GM19455 (cell line): ENCODE data around the gene ST6GAL1.

Experiments
- ATAC-seq: cut with Tn5 transposase; IDR thresholded peaks from one replicate; pipeline ENCODE4 v1.9.1; 2021; ENCODE audit not compliant: unreplicated experiment

The ST6GAL1 gene

DNA sequence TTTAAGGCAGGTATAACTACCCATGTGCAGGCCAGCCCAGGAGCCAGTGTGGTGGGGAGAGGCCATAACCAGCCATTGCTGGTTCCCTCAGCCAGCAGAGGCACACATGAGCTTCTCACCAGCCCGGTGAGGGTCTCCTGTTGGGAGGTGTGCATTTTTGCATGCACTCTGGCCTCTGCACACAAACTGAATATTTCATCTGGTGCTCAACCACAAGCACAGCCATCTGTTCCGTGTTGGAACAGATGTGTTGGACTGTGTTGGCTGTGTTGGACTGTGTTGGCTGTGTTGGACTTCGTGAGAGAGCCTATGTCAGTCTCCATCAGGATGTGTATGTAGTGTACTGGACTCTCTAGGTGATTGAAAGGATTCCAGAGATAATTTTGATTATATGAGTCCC, 141.8 kb downstream of the ST6GAL1 start:
- no peak for ATAC-seq

DNA sequence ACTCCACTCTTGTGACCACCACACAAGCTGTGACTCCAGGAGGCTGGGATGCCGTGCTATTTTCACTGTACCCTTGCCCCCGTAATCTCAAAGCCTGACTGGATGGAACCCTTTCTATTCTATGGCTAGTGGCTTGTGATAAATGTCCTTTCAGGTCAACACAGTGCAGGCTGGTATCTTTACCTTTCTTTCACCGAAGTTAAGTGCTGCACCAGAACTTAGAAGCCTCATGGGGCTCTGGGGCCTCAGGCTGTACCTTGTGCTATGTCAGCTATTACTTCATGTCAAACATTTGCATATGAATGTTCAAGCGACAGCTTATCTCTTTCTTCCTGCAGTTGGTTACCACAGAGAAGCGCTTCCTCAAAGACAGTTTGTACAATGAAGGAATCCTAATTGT, 142.2 kb downstream of the ST6GAL1 start:
- no peak for ATAC-seq

DNA sequence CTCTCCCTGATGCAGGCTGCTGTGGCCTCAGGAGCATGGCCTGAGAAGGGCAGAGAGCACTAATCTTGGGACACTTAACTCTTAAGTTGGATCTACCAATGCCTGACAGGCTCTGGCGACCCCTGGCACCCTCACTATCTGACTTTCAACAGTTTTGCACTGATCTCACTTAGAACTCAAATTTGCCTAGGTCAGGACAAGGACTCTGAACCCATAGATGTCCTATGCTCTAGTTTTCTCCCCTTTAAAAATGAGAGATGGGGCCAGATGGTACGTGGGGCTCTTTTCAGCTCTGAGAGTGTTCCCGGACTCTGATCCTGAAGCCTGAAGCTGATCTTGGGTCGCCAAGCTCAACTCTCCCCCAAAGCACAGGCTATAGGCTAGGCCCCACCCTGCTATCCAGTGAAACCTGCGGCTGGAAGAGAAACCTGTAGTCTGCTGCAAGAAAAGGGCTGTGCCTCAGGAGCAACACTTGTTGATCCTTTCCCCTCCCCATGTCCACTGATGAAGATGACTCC, 143.3 kb downstream of the ST6GAL1 start:
- ATAC-seq = no peak

DNA sequence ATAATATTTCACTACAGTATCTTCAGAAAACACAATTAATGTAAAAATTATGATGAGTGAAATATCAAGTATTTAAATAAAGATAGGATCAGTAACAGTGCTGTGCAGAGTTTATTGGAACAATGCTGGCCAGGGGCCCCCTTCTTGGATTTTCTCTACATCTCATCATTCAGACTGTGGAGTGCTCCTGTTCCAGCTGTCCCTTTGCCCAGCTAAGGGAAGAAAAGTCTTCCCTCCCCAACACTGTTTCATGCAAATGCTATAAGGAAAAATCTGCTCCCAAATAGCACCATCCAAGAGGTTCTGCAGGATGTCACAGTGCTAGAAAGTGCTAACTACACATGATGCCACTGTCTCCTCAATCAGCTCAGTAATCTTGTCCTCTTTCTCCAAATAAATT, 144.5 kb downstream of the ST6GAL1 start:
- no peak for ATAC-seq

DNA sequence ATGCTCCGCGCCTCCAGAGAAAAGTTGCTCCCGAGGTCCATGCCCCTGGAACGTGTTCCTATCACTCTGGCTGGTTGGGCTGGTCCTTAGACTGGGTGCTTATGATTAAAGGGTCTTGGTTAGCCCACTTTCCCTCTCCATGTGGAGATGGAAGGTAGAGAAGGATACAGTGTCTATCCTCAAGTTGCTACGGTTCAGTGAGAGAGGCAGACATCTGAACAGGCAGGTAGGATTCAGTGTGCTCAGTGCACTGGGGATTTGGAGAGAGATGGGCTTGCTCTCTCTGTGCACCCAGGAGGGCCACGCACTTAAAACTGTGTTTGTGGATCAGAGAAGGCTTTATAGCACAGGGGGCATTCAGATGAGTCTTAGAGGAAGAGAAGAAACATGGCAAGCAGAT, 146.0 kb downstream of the ST6GAL1 start:
- ATAC-seq = no peak

DNA sequence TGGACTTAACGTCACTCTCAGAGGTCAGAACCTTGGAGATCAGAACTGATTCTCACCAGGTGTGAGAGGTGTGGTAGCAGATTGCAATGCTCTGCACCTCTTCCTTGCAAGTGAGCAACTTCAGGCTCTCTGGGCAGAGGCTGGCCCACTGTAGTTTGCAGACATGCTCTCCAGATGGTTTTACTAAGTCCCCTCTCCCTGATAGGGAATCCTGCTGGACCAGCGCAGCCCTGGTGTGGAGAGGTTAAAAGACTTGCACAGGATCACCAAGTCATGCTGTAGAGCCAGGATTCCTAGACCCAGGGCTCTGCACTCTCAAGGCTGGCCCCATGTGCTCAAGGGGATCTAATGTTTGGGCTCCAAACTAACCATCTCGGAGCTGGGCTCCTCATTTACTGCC, 146.8 kb downstream of the ST6GAL1 start:
- ATAC-seq = no peak

DNA sequence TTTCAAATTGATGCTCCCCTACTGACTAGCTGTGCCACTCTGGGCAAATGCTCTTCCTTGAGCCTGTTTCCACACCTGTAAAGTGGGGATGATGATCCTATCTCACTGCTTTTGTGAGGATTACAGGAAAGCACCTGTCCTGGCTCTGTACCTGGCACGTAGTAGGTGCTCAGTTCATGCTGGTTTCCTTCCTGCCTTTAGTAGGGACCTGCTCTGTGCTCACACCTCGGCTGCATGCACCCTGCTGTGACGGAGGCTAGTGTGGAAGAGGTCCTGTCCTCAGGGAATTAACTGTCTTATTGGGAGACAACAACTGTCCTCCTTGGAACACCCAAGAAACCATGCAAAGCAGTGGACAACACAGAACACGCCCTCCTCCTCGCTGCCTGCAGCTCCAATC, 147.2 kb downstream of the ST6GAL1 start:
- no peak for ATAC-seq

DNA sequence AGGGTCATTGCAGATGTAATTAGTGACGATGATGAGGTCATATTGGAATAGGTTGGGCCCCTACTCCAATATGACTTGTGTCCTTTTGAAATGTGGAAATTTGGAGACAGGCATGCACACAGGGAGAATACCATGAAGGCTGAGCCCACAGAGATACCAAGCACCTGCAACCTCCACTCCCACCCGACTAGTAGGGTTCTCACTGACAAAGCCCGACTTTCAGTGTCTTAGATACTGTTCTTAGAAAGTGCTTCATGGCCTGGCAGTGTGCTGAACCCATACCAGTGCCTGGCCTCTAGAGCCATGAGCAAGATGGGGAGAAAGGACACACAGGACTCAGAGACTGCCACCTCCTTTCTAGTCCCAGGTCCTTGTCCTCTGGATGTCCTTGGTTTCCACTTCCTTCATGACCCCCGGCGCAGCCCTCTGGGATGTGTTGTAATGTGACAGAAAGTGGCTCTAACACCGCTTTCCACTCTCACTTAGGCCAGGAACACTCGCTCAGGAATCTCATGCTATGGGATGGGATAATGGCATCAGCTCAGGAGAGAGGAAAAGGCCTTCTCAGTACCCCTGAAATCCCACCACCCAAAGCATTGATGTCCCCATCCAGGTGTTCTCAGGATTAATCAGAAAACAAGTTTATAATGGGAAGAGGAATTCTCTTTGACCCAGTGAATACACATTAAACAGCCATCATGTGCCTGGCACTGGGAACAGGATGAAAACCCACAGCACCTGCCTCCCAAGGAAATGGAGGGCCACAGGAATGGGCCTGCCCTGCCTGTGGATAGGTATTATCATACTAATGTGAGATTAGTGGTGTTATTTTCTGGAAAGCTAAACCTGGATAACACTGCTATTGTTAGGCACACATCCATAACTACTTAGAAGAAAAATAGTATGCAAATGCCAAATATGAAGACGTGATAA, 149.0 kb downstream of the ST6GAL1 start:
- ATAC-seq = no peak

DNA sequence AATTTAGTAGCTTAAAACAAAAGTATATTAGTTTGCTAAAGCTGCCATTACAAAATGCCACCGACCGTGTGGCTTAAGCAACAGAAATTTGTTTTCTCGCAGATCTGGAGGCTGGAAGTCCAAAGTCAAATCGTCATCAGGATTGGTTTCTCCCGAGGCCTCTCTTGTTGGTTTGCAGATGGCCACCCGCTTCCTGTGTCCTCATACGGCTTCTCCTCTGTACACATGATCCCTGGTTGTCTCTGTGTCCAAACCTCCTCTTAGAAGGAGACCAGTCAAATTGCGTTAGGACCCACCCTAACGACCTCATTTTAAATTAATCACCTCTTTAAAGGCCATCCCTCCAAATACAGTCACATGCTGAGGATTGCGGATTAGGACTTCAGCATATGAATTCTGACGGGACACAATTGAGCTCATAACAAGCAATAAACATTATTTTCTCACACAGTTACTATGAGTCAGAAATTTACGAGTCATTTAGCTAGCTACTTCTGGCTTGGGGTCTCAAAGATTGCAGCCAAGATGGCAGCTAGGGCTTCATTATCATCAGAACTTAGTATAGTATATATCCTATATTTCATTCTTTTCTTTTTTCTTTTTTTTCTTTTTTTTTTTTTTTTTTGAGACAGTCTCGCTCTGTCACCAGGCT, 150.6 kb downstream of the ST6GAL1 start:
- no peak for ATAC-seq

DNA sequence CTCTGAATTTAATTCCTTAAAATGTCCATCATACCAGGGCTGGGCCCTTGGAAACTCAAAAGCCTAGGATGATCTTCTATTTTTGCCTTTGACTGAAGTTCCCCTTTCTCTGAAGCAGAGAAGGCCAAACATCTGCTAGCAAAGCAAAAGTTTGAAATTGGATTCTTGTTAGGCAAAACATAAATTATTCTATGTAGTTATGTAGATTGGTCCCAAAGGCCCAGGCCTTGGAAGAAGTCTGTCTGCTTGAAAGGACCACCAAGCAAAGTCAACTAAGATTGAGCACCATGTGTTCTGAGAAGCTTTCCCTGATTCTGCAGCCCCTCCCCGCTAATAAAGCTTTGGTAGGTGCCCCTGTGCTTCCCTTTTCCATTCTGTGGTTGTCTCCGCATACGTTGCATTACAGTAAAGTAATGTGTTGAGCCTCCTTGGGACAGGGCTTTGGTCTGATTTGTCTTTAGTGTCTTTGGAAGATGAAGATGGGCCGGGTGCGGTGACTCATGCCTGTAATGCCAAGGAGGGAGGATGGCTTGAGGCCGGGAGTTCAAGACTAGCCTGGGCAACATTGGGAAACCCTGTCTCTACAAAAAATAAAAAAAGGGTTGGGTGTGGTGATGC, 152.5 kb downstream of the ST6GAL1 start:
- no peak for ATAC-seq

DNA sequence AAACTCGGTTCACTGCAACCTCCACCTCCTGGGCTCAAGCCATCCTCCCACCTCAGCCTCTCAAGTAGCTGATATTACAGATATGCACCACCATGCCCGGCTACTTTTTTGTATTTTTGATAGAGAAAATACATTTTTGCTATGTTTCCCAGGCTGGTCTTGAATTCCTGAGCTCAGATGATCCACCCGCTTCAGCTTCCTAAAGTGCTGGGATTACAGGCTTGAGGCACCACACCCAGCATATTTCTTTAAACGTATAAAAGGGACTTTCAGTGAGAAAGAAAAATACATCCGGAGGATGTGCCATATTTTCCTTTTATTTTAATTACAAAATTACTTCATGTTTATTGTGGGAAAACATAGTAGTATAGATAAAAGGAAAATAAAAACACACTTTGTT, 153.8 kb downstream of the ST6GAL1 start:
- ATAC-seq = no peak

DNA sequence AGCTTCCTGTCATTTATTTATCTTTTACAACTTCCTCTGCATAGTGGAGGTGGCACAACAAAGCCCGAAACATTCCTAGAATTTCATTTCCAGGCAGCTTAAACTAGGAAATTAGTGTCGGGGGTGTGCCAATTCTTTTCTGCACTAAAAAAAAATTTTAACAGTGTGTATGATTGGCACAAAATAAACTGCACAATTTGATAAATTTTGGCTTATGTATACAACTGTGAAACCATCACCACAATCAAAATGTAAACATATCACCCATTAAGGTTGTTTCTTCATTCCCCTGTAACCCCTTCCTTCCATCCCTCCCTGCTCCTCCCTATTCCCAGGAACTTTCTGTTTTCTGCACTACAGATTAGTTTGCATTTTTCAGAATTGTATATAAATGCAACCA, 154.3 kb downstream of the ST6GAL1 start:
- ATAC-seq = no peak

DNA sequence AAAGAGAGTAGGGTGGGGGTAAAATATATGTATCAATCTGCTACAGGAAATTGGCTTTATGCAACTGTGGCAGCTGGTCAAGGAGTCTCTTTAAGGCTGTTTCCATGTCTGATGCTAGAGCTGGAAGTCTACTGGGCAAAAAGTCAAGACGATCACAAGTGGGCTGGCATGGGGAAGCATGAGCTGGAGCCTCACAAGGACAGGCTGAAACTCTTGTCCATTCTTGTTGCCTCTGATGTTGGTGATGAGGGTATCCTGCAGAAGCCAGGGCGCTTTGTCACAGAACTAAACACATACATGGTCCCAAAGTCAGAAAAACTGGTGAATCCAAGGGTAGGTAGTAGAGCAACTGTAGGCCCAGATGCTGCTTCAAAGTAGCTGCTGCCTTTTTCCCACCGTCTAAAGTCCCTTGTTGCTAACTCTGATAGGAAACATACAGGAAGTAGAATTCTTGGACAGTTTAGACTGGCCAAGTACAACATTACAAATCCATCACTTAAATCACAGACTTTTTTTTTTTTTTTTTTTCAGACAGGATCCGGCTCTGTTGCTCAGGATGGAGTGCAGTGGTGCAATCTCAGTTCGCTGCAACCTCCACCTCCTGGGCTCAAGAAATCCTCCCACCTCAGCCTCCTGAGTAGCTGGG, 154.8 kb downstream of the ST6GAL1 start:
- no peak for ATAC-seq

DNA sequence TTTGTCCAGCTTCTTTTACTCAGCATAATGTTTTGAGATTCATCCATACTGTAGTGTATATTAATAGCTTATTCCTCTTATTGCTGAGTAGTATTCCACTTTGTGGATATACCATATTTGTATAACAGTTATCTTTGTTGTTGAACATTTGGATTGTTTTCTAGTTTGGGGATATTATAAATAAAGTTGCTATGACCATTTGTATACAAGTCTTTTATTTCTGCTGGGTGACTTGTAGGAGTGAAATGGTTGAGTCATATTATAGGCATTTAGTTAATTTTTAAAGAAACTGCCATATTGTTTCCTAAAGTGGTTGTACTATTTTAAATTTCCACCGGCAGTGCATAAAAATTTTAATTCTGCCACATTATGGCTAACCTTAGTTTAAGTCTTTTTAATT, 155.6 kb downstream of the ST6GAL1 start:
- no peak for ATAC-seq

DNA sequence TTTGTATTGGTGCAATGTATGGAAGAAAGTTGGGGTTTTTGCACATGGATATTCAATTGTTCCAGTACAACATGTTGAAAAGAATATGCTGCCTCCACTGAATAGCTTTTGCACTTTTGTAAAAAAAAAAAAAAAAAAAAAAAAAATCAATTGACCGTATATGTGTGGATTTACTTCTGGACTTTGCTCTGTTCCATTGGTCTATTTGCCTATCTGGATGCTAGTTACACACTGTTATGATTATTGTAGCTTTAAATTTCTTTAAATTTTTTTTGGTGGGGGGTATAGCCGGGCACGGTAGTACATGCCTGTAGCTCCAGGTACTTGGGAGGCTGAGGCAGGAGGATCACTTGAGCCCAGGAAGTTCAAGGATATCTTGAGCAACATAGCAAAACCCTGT, 156.5 kb downstream of the ST6GAL1 start:
- no peak for ATAC-seq

DNA sequence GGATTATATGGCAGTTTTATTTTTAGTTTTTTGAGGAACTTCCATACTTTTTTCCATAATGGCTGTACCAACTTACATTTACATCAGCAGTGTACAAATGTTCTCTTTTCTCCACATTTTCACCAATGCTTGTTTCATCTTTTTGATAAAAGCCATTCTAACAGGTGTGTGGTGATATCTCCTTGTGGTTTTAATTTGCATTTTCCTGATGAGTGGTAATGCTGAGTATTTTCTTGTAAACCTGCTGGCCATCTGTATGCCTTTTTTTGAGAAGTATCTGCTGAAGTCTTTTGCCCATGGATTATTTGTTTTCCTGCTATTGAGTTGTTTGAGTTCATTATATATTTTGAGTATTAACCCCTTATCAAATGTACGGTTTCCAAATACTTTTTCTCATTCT, 158.4 kb downstream of the ST6GAL1 start:
- ATAC-seq = no peak

DNA sequence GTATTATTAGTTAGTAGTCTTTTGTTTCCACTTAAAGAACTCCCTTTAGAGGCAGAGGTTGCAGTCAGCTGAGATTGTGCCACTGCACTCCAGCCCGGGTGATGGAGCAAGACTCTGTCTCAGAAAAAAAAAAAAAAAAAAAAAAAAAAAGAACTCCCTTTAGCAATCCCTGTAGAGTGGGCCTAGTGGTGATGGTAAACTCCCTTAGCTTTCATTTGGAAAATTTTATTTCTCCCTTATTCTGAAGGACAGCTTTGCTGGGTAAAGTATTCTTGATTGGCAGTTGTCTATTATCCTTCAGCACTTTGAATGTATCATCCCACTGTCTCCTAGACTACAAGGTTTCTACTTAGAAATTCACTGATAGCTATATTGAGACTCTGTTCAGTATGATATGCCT, 163.0 kb downstream of the ST6GAL1 start:
- ATAC-seq = no peak

DNA sequence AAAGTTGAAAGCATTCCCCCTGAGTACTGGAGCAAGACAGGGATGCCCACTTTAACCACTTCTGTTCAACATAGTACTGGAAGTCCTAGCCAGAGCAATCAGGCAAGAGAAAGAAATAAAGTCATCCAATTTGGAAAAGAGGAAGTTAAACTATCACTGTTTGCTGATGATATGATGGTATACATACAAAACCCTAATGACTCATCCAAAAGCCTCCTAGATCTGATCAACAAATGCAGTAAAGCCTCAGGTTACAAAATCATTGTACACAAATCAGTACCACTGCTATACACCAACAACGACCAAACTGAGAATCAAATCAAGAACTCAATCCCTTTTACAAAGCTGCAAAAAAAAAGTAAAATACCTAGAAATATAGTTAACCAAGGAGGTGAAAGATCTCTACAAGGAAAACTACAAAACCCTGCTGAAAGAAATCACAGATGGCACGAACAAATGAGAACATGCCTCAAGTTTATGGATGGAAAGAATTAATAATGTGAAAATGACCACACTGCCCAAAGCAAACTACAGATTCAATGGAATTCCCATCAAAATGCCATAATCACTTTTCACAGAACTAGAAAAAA, 168.7 kb downstream of the ST6GAL1 start:
- ATAC-seq = no peak

DNA sequence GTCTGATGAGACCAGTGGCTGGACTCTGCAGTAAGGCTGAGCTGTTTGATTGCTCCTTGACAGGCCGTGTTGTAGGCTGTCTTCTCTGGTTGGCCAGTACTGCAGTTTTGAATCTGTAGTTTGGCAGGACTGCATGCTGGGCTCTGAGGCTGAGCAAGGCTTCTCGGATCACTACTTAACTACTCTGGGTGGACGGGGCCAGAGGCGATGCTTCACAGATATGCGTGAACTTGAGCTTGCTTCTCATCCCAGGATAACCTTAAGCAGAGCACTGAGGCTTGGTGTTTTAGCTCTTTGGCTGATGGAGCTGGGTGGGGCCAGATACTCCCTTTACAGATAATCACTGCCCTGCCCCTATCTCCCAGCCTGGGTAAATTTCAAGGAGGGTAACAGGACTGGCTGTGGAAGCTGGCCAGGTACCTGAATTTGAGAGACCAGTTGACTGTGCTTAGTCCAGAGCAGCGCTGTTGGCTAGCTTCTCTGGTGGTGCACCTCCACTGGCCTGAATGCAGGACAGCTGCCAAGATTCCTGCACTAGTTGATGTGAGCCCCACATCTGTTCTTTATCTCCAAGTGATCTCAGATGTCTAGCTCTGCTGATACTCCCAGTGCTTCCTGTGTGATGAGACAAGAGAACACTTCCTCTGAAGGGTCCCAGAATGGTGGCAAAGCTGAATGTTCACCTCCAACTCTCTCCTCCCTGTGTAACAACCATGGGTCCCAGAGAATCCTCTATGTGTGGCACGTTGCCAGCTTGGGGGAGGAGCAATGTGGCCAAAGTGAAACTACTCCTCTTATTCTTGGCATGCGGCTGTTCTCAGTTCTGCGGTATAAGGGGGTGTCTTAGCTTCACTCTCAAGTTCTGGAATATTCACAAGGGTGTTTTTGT, 171.1 kb downstream of the ST6GAL1 start:
- ATAC-seq = no peak

DNA sequence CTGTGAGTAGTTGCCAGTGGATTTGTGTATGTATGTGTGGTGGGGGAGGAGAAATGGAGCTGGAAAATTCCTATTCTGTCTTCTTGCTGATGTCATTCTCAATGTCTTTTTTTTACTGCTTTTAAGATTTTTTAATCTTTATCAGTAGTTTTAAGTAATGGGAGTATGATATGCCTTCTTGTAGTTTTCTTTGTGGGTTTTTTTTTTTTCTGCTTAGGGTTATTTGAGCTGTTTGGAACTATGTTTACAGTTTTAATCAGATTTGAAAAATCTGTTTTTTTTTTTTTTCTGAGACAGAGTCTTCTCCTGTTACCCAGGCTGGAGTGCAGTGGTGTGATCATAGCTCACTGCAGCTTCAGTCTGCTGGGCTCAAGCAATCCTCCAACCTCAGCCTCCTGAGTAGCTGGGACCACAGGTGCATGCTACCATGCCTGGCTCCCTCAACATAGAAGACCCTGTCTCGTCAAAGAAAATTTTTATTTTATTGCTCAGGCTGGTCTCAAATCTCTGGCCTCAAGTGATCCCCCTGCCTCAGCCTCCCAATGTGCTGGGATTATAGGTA, 171.8 kb downstream of the ST6GAL1 start:
- no peak for ATAC-seq
